OCI-LY7 (cell line): ENCODE results near the gene CFAP74. TPM values are rescaled to one million over a fixed set of nuclear protein-coding genes. Genes with fewer than 3 reads are reported as not detected.

ENCODE experiments used
- BruUV-seq: library from RNA; stranded (reverse); fragments of 400-500 nt; replicated peaks from 2 replicates; lab custom pipeline; 2021; lab: Mats Ljungman, UMichigan
- CTCF ChIA-PET: fragments of 300-600 bp; sonication (Branson Sonifier 250); formaldehyde crosslinking; loops from one replicate; lab custom pipeline; 2022; ENCODE audit warnings: antibody characterized with exemption; ENCODE audit not compliant: unreplicated experiment; lab: Charles Lee
- POLR2A ChIA-PET: fragments of 300-600 bp; sonication (Branson Sonifier 250); formaldehyde crosslinking; loops from one replicate; lab custom pipeline; 2022; ENCODE audit warnings: antibody characterized with exemption; lab: Charles Lee
- DNase-seq: peaks from one replicate; pipeline ENCODE4 v3.0.0-alpha.2; 2015; ENCODE audit warnings: low spot score
- H2AFZ ChIP-seq: fragments of 200-600 bp; sonication (generic), shearing (Covaris generic); 2 replicates; pipeline ENCODE4 v1.6.1; 2014; ENCODE audit warnings: mild to moderate bottlenecking, antibody characterized with exemption, low read length, moderate library complexity
- H3K27ac ChIP-seq: fragments of 200-600 bp; sonication (generic); 2 replicates; pipeline ENCODE4 v1.5.1; 2014; ENCODE audit warnings: mixed run types, low read depth, mild to moderate bottlenecking, moderate library complexity, low read length, inconsistent platforms; ENCODE audit not compliant: poor library complexity, severe bottlenecking
- H3K36me3 ChIP-seq: fragments of 200-600 bp; sonication (generic); 2 replicates; pipeline ENCODE4 v1.6.1; 2014; ENCODE audit warnings: mild to moderate bottlenecking, antibody characterized with exemption, low read length, moderate library complexity, mixed read lengths; ENCODE audit not compliant: insufficient read depth
- H3K4me1 ChIP-seq: fragments of 200-600 bp; sonication (generic); 2 replicates; pipeline ENCODE4 v1.5.1; 2014; ENCODE audit warnings: mild to moderate bottlenecking, low read length; ENCODE audit not compliant: insufficient read depth, poor library complexity, severe bottlenecking
- H3K4me2 ChIP-seq: fragments of 200-600 bp; sonication (generic); 2 replicates; pipeline ENCODE4 v1.6.1; 2014; ENCODE audit warnings: mild to moderate bottlenecking, low read length
- H3K4me3 ChIP-seq: fragments of 200-600 bp; sonication (generic); 2 replicates; pipeline ENCODE4 v1.5.1; 2014; ENCODE audit warnings: mild to moderate bottlenecking, low read depth, low read length; ENCODE audit not compliant: poor library complexity, severe bottlenecking
- H3K79me2 ChIP-seq: fragments of 200-600 bp; sonication (generic); 2 replicates; pipeline ENCODE4 v1.6.1; 2016; ENCODE audit warnings: low read depth, mild to moderate bottlenecking, low read length, moderate library complexity, mixed read lengths; ENCODE audit not compliant: insufficient read depth
- H3K9me2 ChIP-seq: fragments of 200-600 bp; sonication (generic); 2 replicates; pipeline ENCODE4 v1.6.1; 2016; ENCODE audit warnings: mild to moderate bottlenecking, low read length, mixed read lengths; ENCODE audit not compliant: insufficient read depth
- H3K9me3 ChIP-seq: fragments of 200-600 bp; sonication (generic); 2 replicates; pipeline ENCODE4 v1.6.1; 2014; ENCODE audit warnings: mild to moderate bottlenecking, mixed run types, low read length, mixed read lengths
- H4K20me1 ChIP-seq: fragments of 200-600 bp; sonication (generic); 2 replicates; pipeline ENCODE4 v1.6.1; 2014; ENCODE audit warnings: mild to moderate bottlenecking, antibody characterized with exemption, low read length, moderate library complexity, mixed read lengths; ENCODE audit not compliant: insufficient read depth
- EZH2phosphoT487 ChIP-seq: fragments of 200-600 bp; sonication (generic); IDR thresholded peaks from 2 replicates; pipeline ENCODE4 v1.6.1; 2018; ENCODE audit warnings: low read depth, borderline replicate concordance, mild to moderate bottlenecking, mixed run types, antibody characterized with exemption, low read length, moderate library complexity, mixed read lengths
- intact Hi-C: fragments of 100-400 bp; cut with micrococcal nuclease; formaldehyde crosslinking; loops from one replicate; pipeline ENCODE4 v1.10.0; 2022; ENCODE audit not compliant: unreplicated experiment
- total RNA-seq, 2 experiments: library from RNA; depleted of rRNA in 1 of 2; stranded (reverse); fragments of >200 nt in 1 of 2; shearing (Covaris generic) in 1 of 2; gene quantifications; 2 replicates each; pipeline ENCODE4 v1.2.3, GENCODE V29; 2014 to 2022
- TF ChIP-seq, protein P1 (sequence below): fragments of 200-600 bp; sonication (generic); conservative IDR thresholded peaks from 2 replicates; pipeline ENCODE4 v1.5.1; 2014; ENCODE audit warnings: mild to moderate bottlenecking, antibody characterized with exemption, low read length, moderate library complexity, mixed read lengths

CFAP74 gene
- total RNA-seq, 2 experiments from 2014 or later: not detected

- H3K9me3 ChIP-seq: no peaks in the 10 kb centered on the region
- no peak for DNase-seq
These were observed 28.3 kb upstream of the CFAP74 start for GRCh38 chr1:2031546-2032540.

DNA sequence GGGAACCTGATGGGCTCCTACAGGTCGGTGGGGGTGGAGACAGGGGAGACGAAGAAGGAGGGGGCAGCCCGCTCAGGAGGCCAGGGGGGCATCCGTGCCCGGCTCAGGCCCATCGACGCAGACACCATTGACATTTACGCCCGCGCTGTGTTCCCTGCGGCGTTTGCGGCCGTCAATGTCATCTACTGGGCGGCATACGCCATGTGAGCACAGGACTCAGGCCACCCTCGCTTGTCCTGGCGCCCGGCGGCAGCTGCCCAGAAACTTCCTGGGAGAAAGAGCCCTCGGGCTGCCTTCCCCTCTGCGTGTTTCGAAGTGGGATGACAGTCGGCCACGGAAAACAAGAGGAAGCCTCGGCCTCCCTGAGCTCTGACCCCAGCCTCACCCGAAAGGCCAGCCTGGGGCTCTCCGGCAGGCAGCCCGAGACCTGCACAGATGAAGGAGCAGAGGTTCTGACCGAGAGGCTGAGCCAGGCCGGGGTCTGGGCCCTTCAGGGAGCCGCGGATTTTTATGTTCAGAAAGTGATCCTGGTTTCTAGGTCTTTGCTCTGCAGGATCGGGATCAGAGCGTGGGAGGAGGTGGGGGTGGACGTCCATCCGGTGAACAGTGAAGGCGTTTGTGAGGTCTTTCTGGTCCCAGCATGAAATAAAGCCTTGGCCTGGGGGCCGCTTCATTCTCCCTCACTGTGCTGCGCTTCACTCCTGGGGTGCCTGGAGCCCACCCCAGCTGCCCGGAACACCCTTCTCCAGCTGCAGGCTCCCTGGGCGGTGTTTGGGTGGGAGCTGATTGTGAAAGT is 26.7 kb upstream of the CFAP74 start:
- Histone ChIP-seq H3K4me2 (no peak overlapping the region), H2AFZ (no peak overlapping the region), H3K79me2 (no peaks in the 10 kb centered on the region), H3K4me1 (peaks cover 9% of the 10 kb centered on the region), H4K20me1 (no peaks in the 10 kb centered on the region; the same call in 1 of the 2 replicates), H3K36me3 (no peaks in the 10 kb centered on the region), H3K9me3 (no peaks in the 10 kb centered on the region), H3K4me3 (no peak overlapping the region), H3K27ac (no peak overlapping the region), H3K9me2 (no peaks in the 10 kb centered on the region)
- BruUV-seq: no TSS peak
- no peak for TF ChIP-seq EZH2phosphoT487
- TF ChIP-seq, protein P1, sequence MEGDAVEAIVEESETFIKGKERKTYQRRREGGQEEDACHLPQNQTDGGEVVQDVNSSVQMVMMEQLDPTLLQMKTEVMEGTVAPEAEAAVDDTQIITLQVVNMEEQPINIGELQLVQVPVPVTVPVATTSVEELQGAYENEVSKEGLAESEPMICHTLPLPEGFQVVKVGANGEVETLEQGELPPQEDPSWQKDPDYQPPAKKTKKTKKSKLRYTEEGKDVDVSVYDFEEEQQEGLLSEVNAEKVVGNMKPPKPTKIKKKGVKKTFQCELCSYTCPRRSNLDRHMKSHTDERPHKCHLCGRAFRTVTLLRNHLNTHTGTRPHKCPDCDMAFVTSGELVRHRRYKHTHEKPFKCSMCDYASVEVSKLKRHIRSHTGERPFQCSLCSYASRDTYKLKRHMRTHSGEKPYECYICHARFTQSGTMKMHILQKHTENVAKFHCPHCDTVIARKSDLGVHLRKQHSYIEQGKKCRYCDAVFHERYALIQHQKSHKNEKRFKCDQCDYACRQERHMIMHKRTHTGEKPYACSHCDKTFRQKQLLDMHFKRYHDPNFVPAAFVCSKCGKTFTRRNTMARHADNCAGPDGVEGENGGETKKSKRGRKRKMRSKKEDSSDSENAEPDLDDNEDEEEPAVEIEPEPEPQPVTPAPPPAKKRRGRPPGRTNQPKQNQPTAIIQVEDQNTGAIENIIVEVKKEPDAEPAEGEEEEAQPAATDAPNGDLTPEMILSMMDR: no peak
- no peak for DNase-seq
- CTCF ChIA-PET: no interaction called here
- intact Hi-C loops: no loop called here
- POLR2A ChIA-PET: no interaction called here

More at GRCh38 chr1:2031546-2032540, 28.3 kb upstream of the CFAP74 start:
- intact Hi-C loops: no loop called here
- Histone ChIP-seq H4K20me1 (no peaks in the 10 kb centered on the region; the same call in 1 of the 2 replicates), H3K79me2 (no peaks in the 10 kb centered on the region), H3K27ac (no peak overlapping the region), H3K4me2 (no peak overlapping the region), H3K4me1 (peaks cover 9% of the 10 kb centered on the region), H2AFZ (no peak overlapping the region), H3K36me3 (no peaks in the 10 kb centered on the region), H3K4me3 (no peak overlapping the region), H3K9me2 (no peaks in the 10 kb centered on the region)
- no TSS peak for BruUV-seq
- no peak for TF ChIP-seq EZH2phosphoT487
- TF ChIP-seq, protein P1: no peak
- POLR2A ChIA-PET: no interaction called here
- CTCF ChIA-PET: no interaction called here
